ENCODE measurements around the gene CARNS1.

DNA sequence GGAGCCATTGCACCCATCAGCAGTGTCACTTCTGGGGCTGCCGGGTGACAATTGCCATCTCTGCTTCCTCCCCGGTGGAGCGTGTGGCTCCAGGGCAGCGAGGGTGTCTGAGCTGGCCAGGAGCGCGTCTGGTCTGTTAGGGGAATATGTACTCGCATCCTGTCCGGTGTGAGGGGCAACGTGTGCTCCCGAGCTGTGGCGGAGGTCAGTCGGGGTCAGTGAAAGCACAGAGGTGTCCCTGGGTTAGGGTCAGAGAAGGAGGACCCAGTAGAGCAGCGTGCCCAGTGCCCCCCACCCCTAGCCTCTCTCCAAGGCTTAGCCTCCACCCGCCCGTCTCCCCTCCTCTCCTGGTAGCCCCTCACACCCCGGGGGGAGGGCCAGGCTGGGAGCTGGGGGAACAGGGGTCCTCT lies 43.6 kb upstream of the CARNS1 start:
- TF ChIP-seq, protein P1, sequence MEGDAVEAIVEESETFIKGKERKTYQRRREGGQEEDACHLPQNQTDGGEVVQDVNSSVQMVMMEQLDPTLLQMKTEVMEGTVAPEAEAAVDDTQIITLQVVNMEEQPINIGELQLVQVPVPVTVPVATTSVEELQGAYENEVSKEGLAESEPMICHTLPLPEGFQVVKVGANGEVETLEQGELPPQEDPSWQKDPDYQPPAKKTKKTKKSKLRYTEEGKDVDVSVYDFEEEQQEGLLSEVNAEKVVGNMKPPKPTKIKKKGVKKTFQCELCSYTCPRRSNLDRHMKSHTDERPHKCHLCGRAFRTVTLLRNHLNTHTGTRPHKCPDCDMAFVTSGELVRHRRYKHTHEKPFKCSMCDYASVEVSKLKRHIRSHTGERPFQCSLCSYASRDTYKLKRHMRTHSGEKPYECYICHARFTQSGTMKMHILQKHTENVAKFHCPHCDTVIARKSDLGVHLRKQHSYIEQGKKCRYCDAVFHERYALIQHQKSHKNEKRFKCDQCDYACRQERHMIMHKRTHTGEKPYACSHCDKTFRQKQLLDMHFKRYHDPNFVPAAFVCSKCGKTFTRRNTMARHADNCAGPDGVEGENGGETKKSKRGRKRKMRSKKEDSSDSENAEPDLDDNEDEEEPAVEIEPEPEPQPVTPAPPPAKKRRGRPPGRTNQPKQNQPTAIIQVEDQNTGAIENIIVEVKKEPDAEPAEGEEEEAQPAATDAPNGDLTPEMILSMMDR (IDR thresholded peaks at IDR 0.05 in 8 of 11, conservative IDR thresholded peaks at IDR 0.05 in 3 of 11) = no peak
- no peak for TF ChIP-seq POLR2A (IDR thresholded peaks at IDR 0.05)

Measured in spleen (tissue), 7 donors.